GM06990 (cell line): ENCODE results near the gene SYNE4.
"Not testable (repeated sequence)": the region's sequence is repeated elsewhere in the genome, so short reads cannot be mapped to it uniquely, and the experiment has no call there.

Experiments
- DNase-seq: peaks from one replicate; pipeline ENCODE4 v3.0.0-alpha.2; 2011; ENCODE audit not compliant: insufficient read length; ENCODE audit errors: extremely low read depth
- H3K27me3 ChIP-seq: replicated peaks from 2 replicates; pipeline ENCODE4 v1.6.0; 2011; ENCODE audit warnings: low read length; ENCODE audit not compliant: control insufficient read depth, insufficient read depth
- H3K36me3 ChIP-seq: 2 replicates; pipeline ENCODE4 v1.5.1; 2011; ENCODE audit warnings: low read length; ENCODE audit not compliant: control insufficient read depth, insufficient read depth
- H3K4me3 ChIP-seq: replicated peaks from 2 replicates; pipeline ENCODE4 v1.5.1; 2011; ENCODE audit warnings: low read depth, mild to moderate bottlenecking, control low read depth, low read length
- TF ChIP-seq, protein P1 (sequence below): IDR thresholded peaks from 2 replicates; pipeline ENCODE4 v1.5.1; 2011; ENCODE audit warnings: low read length, control low read depth, mild to moderate bottlenecking, inconsistent platforms; ENCODE audit not compliant: insufficient read depth, poor library complexity, severe bottlenecking

SYNE4 gene

GRCh38 chr19:35958660-35959039, 50.0 kb downstream of the SYNE4 start:
- no peaks in the 10 kb centered on the region; the same call in 1 of the 2 replicates for H3K27me3 ChIP-seq
- DNase-seq, result no peak
- no peak overlapping the region for H3K4me3 ChIP-seq
- no peaks in the 10 kb centered on the region for H3K36me3 ChIP-seq
- TF ChIP-seq, protein P1, sequence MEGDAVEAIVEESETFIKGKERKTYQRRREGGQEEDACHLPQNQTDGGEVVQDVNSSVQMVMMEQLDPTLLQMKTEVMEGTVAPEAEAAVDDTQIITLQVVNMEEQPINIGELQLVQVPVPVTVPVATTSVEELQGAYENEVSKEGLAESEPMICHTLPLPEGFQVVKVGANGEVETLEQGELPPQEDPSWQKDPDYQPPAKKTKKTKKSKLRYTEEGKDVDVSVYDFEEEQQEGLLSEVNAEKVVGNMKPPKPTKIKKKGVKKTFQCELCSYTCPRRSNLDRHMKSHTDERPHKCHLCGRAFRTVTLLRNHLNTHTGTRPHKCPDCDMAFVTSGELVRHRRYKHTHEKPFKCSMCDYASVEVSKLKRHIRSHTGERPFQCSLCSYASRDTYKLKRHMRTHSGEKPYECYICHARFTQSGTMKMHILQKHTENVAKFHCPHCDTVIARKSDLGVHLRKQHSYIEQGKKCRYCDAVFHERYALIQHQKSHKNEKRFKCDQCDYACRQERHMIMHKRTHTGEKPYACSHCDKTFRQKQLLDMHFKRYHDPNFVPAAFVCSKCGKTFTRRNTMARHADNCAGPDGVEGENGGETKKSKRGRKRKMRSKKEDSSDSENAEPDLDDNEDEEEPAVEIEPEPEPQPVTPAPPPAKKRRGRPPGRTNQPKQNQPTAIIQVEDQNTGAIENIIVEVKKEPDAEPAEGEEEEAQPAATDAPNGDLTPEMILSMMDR, result no peak

DNA sequence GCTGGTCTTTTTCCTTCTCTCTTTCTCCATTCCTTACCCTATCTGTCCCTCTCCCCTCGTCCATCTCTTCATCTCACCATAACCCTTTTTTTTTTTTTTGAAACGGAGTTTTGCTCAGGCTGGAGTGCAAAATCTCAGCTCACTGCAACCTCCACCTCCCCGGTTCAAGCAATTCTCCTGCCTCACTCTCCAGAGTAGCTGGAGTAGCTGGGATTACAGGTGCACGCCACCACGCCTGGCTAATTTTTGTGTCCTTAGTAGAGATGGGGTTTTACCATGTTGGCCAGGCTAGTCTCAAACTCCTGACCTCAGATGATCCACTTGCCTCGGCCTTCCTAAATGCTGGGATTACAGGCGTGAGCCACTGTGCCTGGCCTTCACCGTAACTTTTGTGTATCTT, 51.2 kb downstream of the SYNE4 start:
- not testable (repeated sequence) for DNase-seq, H3K27me3 ChIP-seq, H3K4me3 ChIP-seq, H3K36me3 ChIP-seq

DNA sequence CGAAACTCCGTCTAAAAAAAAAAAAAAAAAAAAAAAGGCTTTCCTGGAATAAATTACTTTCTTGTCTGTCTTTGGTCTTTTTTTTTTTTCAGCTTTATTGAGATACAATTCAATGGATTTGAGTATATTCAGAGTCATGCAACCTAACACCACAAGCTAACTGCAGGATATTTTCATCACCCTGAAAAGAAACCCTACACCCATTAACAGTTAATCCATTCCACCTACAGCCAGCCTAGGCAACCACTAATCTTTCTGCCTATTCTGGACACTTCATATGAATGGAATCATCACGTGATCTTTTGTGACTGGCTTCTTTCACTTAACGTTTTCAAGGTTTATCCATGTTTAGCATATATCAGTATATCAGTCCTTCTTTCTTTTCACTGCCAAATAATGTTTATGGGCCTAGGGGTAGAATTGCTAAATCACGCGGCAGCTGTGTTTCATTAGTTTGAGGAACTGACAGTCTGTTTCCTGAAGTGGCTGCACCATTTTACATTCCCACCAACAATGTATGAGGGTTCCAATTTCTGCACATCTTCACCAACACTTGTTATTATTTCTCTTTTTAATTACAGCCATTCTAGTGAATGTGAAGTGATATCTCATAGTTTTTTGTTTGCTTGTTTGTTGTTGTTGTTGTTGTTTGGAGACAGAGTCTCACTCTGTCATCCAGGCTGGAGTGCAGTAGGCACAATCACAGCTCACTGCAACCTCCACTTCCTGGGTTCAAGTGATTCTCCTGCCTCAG, 52.6 kb downstream of the SYNE4 start:
- H3K27me3 ChIP-seq, result no peaks in the 10 kb centered on the region; the same call in 1 of the 2 replicates
- no peaks in the 10 kb centered on the region for H3K36me3 ChIP-seq
- TF ChIP-seq, protein P1, result no peak
- H3K4me3 ChIP-seq, result no peak overlapping the region
- DNase-seq, result no peak
